NOMO-1 treated with dmso at 0.1 percent for 144 hours (cell line): ENCODE measurements around the gene THSD4.
"Not testable (repeated sequence)": the region's sequence is repeated elsewhere in the genome, so short reads cannot be mapped to it uniquely, and the experiment has no call there.

Experiments
- DNase-seq: peaks from one replicate; lab custom pipeline; 2025; ENCODE audit not compliant: unreplicated experiment; lab: John Stamatoyannopoulos, UW

The THSD4 gene

DNA sequence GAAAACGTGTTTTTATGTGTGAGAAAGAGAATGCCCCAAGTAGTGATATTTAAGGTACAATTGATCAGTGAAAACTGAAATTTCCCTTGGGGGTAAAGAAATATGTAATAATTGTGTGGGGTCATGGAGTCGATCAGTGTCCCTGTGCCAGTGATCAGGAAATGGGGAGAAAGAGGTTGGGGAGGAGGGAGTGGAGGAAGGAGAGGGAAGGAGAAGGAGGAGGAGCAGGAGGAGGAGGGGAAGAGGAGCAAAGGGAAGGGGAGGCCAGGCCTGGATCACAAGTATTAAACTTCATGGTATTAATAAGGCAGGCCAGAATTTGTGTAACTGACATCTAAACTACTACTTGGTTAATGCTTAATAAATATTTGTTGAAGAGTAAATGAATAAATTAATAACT is 30.4 kb downstream of the THSD4 start:
- DNase-seq = no peak

DNA sequence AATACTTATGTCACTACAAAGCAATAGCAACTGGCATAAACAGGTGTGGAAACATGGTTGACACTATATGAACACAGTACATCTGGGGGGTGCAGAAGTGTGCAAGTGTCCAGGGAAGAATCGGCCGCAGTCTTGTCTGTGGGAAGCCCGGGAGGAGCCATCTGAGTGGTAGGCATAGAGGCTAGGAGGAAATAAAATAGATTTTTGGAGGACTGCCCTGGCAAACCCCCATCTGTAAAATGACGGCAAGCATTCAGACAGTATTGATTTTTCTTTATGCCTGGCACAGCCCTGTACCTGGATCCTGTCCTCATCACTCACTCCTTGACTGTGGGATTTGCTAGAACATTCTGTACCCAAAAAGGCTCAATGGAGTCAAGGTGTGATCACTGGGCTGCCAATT is 31.3 kb downstream of the THSD4 start:
- no peak for DNase-seq

DNA sequence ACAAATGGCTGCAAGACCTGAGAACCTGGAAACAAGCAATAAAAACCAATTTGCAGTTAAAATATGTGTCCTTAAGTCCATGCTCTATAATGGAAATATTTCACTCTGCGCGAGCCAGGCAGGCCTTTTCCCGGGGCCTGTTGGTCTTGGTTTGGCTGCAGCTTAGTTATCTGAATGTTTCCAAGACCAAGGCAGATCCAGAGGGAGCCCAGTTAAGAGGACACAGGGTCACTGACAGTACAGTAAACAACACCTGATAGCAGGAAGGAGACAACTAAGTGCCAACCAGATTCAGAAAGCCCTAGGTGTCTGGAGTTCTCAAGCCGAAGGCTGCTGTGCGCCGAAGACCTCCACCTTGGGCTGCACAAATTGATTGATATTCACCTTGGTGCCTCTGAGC is 32.8 kb downstream of the THSD4 start:
- no peak for DNase-seq

DNA sequence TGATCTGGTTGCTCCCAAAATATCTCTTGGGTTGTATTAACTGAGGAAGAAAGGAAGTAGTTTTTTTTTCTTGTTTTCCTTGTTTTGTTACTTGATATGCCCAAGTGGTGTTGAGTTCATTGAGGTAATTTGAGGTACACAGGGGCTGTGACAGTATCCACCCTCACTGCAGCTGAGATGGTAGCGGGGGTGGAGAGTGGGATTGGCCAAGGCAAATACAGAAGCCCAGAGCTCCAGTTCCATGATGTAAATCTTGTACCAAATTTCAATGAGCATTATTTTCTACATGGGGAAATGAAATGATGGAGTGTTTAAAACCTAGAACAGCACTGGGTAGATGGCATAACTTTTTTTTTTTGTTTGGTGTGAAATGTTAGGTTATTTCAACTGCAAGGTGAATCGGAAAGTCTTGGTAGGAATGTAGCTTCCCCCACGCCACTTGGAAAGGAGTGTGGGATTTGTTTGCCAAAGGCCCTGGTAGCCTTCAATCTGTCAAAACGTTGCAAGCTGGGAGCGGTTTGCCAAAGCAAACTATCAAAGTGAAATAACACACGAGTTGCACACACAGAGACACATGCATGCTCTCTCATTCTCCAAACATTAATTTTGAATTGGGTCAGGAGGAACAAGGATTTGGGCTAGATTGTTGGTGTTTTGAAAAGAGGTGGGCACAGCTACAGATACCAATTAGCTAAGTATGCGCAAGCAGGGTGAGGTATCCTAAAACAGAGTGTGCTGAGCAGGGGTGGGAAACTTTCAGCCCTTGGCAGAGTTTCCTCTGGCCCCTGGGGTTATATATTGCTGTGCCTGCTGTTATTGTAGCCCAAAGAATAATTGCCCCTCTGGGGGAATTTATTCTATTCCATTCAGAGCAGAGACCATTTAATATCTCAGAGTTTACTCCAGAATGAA is 34.6 kb downstream of the THSD4 start:
- DNase-seq = no peak

DNA sequence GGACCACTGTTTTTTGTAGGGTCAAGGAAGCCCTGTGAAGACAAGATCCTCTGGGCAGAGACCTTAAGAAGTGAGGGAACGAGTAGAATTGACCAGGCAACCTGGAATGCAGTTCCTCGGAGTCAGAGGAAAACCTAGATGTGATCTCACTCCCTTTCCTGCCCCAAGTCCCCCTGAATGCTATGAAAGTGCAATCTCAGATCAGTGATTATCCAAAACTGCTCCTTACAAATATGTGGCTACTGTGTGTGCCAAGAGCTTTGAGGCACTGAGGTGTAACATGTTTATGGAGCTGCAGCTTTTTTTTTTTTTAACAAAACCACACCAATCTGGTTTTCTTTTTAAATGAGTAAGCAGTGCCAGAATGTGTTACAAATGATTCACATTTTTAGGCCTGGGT is 35.8 kb downstream of the THSD4 start:
- DNase-seq = no peak

DNA sequence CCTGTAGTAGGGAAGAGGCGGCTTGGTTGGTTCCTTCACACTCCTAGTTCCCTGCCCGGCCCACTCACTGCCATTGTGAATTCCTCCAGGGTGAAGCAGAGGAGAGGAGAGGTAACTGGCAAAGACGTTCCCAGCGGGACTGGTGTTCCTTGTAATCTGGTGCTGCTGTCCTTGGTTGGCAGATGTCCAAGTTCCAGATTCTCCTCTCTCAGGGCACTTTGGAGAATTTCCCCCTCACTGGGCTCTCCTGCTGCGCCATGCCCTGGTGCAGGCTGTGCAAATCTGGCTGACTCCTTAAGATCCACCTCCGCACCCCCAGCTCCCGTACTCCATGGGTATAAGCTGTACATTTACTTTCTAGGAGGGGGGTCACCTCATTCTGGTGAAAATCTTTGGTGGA is 37.3 kb downstream of the THSD4 start:
- no peak for DNase-seq

DNA sequence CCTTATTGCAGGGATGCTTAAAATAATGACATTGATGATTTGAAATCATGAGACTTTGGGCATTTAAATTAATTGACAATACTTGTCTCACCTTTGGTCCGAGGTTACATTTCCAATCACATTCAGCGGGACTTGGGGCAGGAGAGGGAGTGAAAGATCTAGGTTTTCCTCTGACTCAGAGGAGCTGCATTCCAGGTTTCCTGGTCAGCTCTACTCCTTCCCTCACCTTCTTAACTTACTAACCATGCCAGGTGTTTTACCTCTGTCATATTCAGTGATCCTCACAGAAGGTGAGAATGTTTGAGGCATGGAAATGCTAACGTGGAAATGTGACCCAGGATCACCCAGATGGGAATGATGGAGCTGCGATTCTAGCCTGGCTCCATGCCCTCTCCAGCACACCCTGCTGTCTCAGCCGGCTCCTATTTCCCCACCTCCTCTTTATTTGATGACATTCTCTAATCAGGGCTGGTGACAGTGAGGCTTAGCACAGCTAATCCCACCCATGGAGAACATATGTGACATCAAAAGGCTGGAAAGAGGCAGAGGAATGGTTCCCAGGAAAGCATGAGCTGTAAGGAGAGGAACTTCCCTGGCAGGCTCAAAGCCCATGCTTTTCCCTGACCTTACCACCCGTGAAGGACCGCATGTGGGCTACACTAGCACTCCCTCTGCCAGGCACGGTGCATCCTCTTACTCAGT is 38.7 kb downstream of the THSD4 start:
- no peak for DNase-seq

DNA sequence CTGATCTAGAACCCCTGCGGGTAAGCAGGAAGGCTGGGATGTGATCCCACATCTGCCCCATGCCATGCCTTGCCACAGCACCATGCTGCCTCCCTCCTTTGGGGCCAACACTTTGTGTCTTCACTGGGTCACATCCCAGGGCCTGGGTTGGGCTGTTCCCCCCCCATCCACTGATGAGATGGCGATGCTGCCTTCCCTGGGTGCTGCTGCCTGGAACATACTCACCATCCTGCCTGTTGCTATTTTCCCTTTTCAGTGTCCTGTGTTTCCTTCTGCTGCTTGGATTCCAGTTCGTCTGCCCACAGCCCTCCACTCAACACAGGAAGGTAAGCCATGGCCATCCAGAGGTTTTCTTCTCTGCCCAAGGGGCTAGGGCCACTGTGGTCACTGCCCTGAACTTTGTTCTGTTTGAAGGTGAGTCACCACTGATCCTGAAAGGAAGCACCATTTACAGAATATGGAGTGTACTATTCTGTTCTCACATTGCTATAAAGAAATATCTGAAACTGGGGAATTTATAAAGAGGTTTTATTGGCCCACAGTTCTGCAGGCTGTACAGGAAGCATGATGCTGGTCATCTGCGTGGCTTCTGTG is 39.4 kb downstream of the THSD4 start:
- no peak for DNase-seq

DNA sequence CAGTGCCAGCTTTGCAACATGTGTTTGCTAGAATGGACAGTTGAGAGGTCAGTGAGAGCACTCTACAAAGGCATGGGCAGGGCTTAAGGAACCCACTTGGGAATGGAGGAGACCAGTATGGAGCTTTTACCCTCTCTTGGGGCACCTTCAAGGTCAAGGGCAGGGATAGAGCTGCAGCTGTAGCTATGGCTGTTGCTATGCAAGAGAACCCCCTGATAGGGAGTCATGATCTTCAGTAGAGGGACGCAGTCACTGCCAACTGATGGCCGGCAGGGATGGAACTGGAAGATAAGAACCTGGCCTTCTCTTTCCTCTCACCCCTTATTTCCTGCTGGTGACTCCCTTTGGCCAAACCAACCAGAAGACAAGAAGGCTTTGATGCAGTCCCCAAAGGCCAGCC is 40.3 kb downstream of the THSD4 start:
- DNase-seq = no peak

DNA sequence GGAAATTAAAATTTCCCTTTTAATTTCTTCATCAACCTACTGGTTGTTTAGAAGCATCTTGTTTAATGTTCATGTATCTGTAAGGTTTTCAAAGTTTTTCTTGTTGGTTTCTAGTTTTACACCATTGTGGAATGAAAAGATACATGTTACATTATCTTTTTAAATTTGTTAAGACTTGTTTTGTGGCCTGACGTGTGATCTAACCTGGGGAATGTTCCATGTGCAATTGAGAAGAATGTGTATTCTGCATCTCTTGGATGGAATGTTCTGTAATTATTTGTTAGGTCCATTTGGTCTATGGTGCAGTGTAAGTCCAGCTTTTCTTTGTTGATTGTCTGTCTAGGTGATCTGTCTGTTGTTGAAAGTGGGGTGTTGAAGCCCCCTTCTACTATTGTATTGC is 45.7 kb downstream of the THSD4 start:
- no peak for DNase-seq

DNA sequence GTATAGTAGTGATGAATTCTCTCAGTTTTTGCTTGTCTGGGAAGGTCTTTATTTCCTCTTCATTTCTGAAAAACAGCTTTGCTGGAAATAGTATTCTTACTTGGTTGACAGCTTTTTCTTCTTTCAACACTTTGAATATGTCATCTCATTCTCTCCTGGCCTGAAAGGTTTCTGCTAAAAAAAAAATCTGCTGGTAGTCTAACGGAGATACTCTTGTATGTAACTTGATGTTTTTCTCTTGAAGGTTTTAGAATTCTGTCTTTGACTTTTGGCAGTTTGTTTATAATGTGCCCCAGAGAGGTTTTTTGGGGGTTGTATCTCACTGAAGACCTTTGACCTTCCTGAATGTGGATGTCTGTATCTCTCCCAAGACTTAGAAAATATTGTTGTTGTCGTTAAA is 47.0 kb downstream of the THSD4 start:
- no peak for DNase-seq

DNA sequence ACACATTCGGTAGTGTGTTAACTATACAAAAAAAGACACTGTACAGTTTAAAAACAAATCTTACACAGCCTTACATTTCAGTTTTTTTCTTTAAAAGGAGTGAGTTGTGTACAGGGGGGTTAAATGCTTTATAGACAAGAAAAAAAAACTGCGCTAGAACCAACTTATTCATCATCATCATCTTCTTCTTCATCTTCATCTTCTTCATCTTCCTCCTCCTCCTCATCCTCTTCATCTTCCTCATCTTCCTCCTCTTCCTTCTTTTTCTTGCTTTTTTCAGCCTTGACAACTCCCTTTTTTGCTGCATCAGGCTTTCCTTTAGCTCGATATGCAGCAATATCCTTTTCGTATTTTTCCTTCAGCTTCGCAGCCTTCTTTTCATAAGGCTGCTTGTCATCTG is 49.3 kb downstream of the THSD4 start:
- not testable (repeated sequence) for DNase-seq

DNA sequence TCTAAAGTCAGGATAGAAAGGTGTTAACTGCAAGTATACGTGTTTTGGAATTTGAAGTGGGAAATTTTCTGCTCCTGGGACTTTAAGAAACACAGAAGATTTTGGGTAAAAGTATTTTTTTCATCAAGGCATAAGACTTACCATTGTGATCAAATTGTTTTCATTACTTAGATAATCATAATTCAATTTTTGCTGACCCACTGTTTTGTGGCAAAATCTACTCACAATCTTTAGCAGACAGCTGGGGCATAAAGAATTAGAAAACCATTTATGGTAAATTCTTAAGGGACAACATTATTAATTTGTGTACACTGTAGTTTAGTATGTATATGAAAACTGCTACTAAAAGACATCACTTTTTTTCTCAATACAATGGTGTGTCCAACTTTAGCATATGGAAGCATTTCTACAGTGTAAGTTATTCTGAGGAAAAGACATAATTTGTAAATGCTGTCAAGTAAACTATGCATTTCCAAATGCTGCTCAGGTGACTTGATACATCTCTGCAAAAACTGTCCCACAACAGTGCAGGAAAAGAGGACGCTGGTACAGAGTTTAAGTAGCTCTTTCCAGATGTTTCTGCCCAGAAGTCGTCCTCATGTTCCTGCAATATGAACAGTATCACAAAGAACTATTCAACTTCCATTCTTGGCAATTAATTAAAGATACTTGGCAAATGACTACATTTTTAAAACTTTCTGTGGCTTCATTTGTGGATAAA is 52.3 kb downstream of the THSD4 start:
- no peak for DNase-seq

DNA sequence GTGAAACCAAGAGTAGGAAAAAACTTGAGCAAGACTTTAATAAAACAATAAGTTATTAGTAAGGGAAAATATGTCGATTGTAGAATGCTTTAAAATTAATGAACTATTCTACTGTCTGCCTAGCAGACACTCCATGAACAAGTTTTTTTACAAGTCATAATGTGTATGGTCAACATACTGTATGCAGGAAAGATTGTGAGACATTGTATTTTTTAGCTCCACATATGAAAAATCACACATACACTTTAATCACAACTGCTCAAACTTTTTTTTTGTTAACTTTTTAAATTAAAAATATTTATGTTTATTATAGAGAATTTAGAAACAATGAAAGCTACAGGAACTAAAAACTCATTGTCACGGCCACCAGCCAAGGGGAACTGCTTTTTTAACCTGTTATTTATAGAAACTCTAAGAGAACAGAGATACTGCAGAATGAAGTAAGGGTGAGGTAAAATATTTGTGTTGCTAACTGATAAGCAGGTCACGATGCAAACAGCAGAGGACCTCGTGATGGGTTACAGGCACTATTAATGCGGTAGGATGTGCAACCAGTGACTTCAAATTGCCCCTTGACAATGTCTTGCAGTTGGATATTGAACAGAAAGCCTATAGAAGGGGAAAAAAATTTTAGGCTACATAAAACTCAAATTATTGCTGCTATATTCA is 53.0 kb downstream of the THSD4 start:
- DNase-seq = no peak

DNA sequence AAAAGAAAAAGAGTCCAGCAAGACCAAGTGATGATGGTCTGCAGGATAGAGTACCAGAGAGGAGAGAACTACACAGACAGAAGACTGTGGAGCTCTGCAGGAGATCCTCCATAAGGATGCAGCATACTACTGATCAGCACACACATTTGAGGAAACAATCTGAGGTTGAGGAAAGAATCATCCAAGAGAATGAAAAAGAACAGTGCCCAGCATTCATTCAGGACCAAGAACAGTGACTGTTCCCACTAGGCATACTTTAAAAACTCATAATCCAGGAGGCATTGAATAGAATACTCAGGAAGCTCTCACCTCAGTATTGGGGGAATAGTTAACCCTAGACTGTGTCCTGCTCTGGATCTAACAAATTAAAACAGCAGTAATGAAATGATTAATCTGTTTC is 54.9 kb downstream of the THSD4 start:
- DNase-seq = no peak

DNA sequence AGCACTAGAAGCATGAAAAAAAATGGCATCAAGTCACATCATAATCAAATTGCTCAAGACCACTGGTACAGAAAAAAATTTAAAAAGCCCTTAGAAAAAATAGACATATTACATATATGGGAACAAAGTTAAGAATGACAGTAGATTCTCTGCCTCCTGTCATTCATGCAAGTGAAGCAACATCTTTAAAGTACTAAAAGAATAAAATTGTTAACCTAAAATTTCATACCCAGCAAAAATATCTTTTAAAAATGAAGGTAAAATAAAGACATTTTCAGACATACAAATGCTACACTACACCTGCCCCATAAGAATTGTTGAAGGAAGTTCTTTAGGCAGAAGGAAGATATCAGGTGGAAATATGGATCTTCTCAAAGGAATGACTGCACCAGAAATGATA is 55.9 kb downstream of the THSD4 start:
- no peak for DNase-seq

DNA sequence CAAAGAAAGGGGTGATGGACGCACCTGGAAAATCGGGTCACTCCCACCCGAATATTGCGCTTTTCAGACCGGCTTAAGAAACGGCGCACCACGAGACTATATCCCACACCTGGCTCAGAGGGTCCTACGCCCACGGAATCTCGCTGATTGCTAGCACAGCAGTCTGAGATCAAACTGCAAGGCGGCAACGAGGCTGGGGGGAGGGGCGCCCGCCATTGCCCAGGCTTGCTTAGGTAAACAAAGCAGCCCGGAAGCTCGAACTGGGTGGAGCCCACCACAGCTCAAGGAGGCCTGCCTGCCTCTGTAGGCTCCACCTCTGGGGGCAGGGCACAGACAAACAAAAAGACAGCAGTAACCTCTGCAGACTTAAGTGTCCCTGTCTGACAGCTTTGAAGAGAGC is 59.1 kb downstream of the THSD4 start:
- not testable (repeated sequence) for DNase-seq

DNA sequence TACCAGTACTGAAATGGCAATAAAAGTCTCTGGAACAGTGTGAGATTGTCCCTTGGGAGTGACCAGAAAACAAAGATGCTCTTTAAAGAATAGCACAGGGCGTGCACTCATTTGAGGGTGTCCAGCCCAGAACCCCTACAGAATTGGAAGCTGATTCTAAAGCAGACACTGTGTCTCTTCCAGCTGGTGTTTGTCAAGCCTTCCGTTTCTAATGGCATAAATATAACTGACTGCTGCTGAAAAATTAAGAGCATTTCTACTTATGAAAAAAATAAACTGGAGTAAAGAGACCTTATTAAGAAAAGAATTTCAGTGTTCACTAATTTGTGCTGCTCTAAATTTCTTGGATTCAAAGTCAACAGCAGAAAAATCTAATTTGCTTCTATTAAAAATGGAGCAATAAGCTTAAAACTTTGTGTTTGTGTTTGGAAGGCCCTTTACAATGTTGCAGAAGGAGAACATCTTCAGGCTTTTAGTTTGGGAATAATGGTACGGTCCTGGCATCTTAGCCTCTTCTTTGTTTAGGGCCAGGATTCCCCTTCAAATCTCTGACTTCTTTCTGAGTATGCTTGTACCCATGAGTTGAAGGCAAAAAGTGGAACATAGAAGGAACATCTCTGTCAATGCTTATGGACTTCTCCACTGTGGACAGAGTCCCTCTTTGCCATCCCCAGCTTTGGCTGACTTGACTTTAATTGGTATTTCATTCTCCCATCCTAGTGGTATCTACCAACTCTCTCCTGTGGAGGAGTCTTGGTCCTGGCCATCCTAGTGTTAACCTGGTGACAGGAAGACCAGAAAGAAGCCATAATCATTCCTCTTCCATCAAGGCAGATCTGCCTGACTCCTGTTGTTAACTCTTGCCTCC is 65.9 kb downstream of the THSD4 start:
- DNase-seq = no peak

DNA sequence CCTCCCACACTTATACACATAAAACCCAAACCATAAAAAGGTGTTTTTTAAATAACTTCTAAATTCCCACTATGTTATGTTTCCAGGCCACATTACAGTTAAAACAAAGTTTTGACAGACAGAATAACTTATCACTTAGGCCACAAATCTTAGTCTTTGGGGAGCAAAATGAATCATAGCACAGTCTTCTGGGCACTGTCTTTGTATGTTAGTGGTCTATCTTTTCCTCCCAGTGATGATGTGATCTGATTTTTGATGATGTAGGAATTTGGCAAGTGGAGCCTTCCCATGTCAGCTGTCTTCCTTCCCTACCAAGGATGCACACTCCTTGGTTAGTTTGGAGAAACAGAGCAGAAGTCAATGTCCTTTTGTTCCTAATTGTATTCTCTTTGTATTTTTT is 67.3 kb downstream of the THSD4 start:
- DNase-seq = no peak

DNA sequence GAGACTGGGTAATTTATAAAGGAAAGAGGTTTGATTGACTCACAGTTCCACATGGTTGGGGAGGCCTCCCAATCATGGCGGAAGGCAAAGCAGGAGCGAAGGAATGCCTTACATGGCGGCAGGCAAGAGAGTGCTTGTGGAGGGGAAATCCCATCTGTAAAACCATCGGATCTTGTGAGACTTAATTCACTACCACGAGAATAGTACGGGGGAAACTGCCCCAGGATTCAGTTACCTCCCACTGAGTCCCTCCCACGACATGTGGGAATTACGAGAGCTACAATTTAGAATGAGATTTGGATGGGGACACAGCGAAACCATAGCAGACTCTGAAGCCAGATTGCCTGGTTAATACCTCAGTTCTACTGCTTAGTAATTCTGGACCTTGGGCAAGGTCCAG is 67.8 kb downstream of the THSD4 start:
- no peak for DNase-seq
